Fibroblast of the aortic adventitia (primary cell): ENCODE results near the gene PEAK1. TPM values are rescaled to one million over a fixed set of nuclear protein-coding genes. Genes with fewer than 3 reads are reported as not detected.

ENCODE experiments used
- DNase-seq: peaks from one replicate; pipeline ENCODE4 v3.0.0-alpha.2; 2010; ENCODE audit warnings: low read depth
- H3K4me3 ChIP-seq: 2 replicates; pipeline ENCODE4 v1.5.1; 2011; ENCODE audit warnings: low read depth, mild to moderate bottlenecking, control low read depth, low read length, moderate library complexity
- CTCF ChIP-seq: IDR thresholded peaks from 2 replicates; pipeline ENCODE4 v1.5.1; 2011; ENCODE audit warnings: mild to moderate bottlenecking, low read length, control low read depth, inconsistent platforms; ENCODE audit not compliant: insufficient read depth
- total RNA-seq: library from RNA; depleted of rRNA; stranded (reverse); fragments of >200 nt; gene quantifications from 2 replicates; pipeline ENCODE4 v1.2.3, GENCODE V29; 2012; ENCODE audit warnings: low replicate concordance

Gene PEAK1
- total RNA-seq, 1 donor = 98.2 TPM

GRCh38 chr15:77417602-77418001, 2.3 kb downstream of the PEAK1 start:
- H3K4me3 ChIP-seq = peak overlapping the region; percentile 84
- peak; percentile 26 for DNase-seq
- TF ChIP-seq CTCF = no peak

GRCh38 chr15:77416954-77417353, 3.0 kb downstream of the PEAK1 start:
- TF ChIP-seq CTCF = no peak
- DNase-seq = no peak
- no peak overlapping the region for H3K4me3 ChIP-seq

- H3K4me3 ChIP-seq = no peak overlapping the region
- DNase-seq = peak; percentile 91
- no peak for TF ChIP-seq CTCF
Measured at GRCh38 chr15:77416148-77416455, 3.8 kb downstream of the PEAK1 start.

- H3K4me3 ChIP-seq = no peak overlapping the region
- no peak for DNase-seq
- TF ChIP-seq CTCF = no peak
Measured at GRCh38 chr15:77415450-77416147, 4.3 kb downstream of the PEAK1 start.

GRCh38 chr15:77414789-77415442, 5.0 kb downstream of the PEAK1 start:
- no peak for TF ChIP-seq CTCF
- no peak overlapping the region for H3K4me3 ChIP-seq
- no peak for DNase-seq

- TF ChIP-seq CTCF = no peak
- no peak for DNase-seq
- no peak overlapping the region for H3K4me3 ChIP-seq
Measured at GRCh38 chr15:77413699-77414349, 6.1 kb downstream of the PEAK1 start.
